ENCODE results near the gene AMBRA1. TPM values are rescaled to one million over a fixed set of nuclear protein-coding genes. Genes with fewer than 3 reads are reported as not detected.

Gene AMBRA1
- total and polyA plus RNA-seq, 8 donors = 6.8 to 18.7 (median 11.1) TPM

DNA sequence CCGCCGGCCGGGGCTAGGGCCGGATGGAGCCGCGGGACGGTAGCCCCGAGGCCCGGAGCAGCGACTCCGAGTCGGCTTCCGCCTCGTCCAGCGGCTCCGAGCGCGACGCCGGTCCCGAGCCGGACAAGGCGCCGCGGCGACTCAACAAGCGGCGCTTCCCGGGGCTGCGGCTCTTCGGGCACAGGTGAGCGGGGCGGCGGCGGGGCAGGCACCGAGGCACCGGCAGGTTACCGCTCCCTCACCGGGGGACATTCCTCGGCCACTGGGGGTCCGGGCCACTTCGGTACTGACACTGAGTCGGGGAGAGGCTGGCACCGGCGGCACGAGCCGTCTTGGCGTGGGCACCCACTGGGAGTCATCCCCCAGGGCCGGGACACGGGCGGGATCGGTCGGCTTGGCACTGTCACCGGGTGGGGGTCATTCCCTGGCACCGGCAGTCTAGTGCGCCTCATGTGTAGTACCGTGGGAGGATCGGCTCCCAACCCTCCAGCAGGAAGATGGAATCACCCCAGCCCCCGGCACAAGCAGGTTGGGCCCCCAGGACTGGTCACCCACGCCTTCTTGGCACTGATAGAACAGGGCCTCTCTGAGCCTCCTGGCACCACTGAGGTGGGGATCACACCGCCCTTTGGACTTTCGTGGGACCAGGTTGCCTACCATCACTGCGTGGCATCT lies 246.0 kb downstream of the AMBRA1 start:
- WGBS, 2 donors = 22% methylated on average over 40 to 63 of the region's 63 CpGs
- peak in 3 of 6 donors; percentile 54 to 90 (median 78) for DNase-seq
- H3K9me3 ChIP-seq = no peaks in the 10 kb centered on the region
- peak in 2 of 4 donors; percentile 0 to 1 for ATAC-seq
- no peaks in the 10 kb centered on the region for H3K27me3 ChIP-seq
- intact Hi-C loops (cut with DNase I) = no loop called here
- peak overlapping the region; percentile 46 to 63 (median 52) for H3K27ac ChIP-seq
- H3K4me3 ChIP-seq = peak overlapping the region; percentile 66 to 89 (median 78)
- H3K4me1 ChIP-seq = peaks cover 0 to 35% (median 30%) of the 10 kb centered on the region in 3 donors
- H3K36me3 ChIP-seq = no peaks in the 10 kb centered on the region
- no peak for FAIRE-seq
- TF ChIP-seq, protein P1, sequence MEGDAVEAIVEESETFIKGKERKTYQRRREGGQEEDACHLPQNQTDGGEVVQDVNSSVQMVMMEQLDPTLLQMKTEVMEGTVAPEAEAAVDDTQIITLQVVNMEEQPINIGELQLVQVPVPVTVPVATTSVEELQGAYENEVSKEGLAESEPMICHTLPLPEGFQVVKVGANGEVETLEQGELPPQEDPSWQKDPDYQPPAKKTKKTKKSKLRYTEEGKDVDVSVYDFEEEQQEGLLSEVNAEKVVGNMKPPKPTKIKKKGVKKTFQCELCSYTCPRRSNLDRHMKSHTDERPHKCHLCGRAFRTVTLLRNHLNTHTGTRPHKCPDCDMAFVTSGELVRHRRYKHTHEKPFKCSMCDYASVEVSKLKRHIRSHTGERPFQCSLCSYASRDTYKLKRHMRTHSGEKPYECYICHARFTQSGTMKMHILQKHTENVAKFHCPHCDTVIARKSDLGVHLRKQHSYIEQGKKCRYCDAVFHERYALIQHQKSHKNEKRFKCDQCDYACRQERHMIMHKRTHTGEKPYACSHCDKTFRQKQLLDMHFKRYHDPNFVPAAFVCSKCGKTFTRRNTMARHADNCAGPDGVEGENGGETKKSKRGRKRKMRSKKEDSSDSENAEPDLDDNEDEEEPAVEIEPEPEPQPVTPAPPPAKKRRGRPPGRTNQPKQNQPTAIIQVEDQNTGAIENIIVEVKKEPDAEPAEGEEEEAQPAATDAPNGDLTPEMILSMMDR (IDR thresholded peaks at IDR 0.05) = no peak

DNA sequence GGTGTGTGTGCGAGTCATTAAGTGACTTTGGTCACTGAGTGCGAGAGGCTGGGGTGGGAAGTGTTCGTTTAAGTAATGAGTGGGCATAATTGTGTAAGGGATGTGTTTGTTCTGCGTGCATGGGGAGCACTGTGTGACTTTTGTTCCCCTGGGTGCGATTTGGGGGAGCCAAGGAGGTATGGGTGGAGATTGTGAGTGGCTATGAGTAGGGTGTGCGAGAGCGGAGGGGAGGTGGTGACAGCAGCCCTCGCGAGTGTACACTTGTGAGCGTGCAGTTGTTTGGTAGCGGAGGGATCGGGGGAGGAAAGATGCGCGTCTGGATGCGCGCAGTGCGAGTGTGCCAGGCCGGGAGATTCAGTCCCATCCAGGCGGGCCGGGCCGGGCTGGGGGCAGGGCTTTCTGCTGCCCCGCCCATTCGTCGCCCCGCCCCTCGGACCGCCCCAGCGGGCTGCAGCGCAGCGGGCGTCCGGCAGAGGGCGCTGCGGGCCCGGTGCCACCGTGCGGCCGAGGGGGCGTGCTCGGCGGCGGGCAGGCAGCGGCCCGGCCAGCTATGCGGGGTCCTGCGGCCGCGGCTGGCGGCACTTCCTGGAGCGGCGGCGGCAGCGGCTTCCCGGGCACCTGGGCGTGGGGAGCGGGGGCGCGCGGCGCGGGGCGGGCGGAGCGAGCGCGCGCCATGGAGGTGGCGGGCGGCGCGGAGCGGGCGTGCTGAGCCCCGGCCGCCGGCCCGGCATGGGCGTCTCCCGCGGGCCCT lies 246.8 kb downstream of the AMBRA1 start, which contains the start of gene DGKZ:
TSS of gene DGKZ (plus strand) at position 578 of the 751 bp plus-strand sequence. CDS start 197 bp downstream, outside the sequence.
- intact Hi-C loops (cut with DNase I) = no loop called here
- peak; percentile 81 to 97 (median 92) for DNase-seq
- no peaks in the 10 kb centered on the region for H3K27me3 ChIP-seq
- no peaks in the 10 kb centered on the region for H3K36me3 ChIP-seq
- TF ChIP-seq, protein P1 (IDR thresholded peaks at IDR 0.05) = peak; percentile 46 to 84 (median 66)
- no peak for FAIRE-seq
- peak within 1 kb of the TSS; percentile 66 to 89 (median 78) for H3K4me3 ChIP-seq
- peak; percentile 80 to 84 (median 82) for ATAC-seq
- peak within 1 kb of the TSS; percentile 46 to 63 (median 52) for H3K27ac ChIP-seq
- WGBS, 2 donors = 10 to 18% methylated on average over 41 to 80 of the region's 80 CpGs
- no peaks in the 10 kb centered on the region for H3K9me3 ChIP-seq
- H3K4me1 ChIP-seq = peaks cover 0 to 33% (median 30%) of the 10 kb centered on the region in 3 donors

Small RNA genes lying within 50 kb of the gene (microRNA-seq; reads per million reads assigned to microRNA genes)
- gene MIR3160-1 (0 reads per million in 2 donors), gene MIR3160-2 (0 reads per million in 2 donors), gene MIR4688 (0 reads per million in 2 donors)

Other genes starting within 250 kb of the AMBRA1 start
- gene DGKZ, start 246.6 kb downstream of the AMBRA1 start, total RNA-seq = 10 to 100 TPM; 34.1 to 46.3 (median 35.0) TPM
- 10 to 100 TPM; 81.1 to 88.8 TPM for gene DGKZ, start 246.6 kb downstream of the AMBRA1 start, polyA plus RNA-seq
- 10 to 100 TPM in 4 of 6 donors, 1 to 10 TPM in 2; 4.3 to 84.4 (median 16.5) TPM for gene MDK, start 212.4 kb downstream of the AMBRA1 start, total RNA-seq
- gene MDK, start 212.4 kb downstream of the AMBRA1 start, polyA plus RNA-seq = 10 to 100 TPM; 23.6 to 66.5 TPM
- under 1 TPM; 0.08 to 0.62 (median 0.20) TPM for gene CHRM4, start 202.2 kb downstream of the AMBRA1 start, total RNA-seq
- under 1 TPM in 1 of 2 donors, not detected in 1; 0.66 TPM for gene CHRM4, start 202.2 kb downstream of the AMBRA1 start, polyA plus RNA-seq
- 1 to 10 TPM; 1.7 to 2.6 (median 2.2) TPM for gene HARBI1, start 23.2 kb upstream of the AMBRA1 start, total RNA-seq
- 1 to 10 TPM; 2.0 TPM for gene HARBI1, start 23.2 kb upstream of the AMBRA1 start, polyA plus RNA-seq
- gene ATG13, start 23.5 kb upstream of the AMBRA1 start, total RNA-seq = 10 to 100 TPM; 34.0 to 59.6 (median 41.9) TPM
- 10 to 100 TPM; 27.5 to 28.5 TPM for gene ATG13, start 23.5 kb upstream of the AMBRA1 start, polyA plus RNA-seq
- 10 to 100 TPM; 22.2 to 51.1 (median 32.0) TPM for gene ARHGAP1, start 106.6 kb upstream of the AMBRA1 start, total RNA-seq
- 10 to 100 TPM; 18.7 to 30.2 TPM for gene ARHGAP1, start 106.6 kb upstream of the AMBRA1 start, polyA plus RNA-seq
- 1 to 10 TPM; 2.8 to 5.6 (median 4.1) TPM for gene ZNF408, start 107.0 kb upstream of the AMBRA1 start, total RNA-seq
- gene ZNF408, start 107.0 kb upstream of the AMBRA1 start, polyA plus RNA-seq = 1 to 10 TPM; 6.7 to 7.8 TPM
- under 1 TPM in 2 of 6 donors, not detected in 4; 0.16 to 0.76 TPM for gene F2, start 125.2 kb upstream of the AMBRA1 start, total RNA-seq
- gene F2, start 125.2 kb upstream of the AMBRA1 start, polyA plus RNA-seq = under 1 TPM; 0.08 to 0.19 TPM

Measured in pancreas (tissue), 10 donors.